HepG2 (cell line): ENCODE results near the gene NEMF. TPM values are rescaled to one million over a fixed set of nuclear protein-coding genes. Genes with fewer than 3 reads are reported as not detected.

Experiments
- CEBPG ChIP-seq: IDR thresholded peaks from 2 replicates; pipeline ENCODE4 v1.6.1; 2016
- FOXO1 ChIP-seq: sonication (generic); formaldehyde crosslinking; IDR thresholded peaks from 2 replicates; pipeline ENCODE4 v1.4.0; 2020; ENCODE audit warnings: missing genetic modification reagents
- HCFC1 ChIP-seq: fragments of 150-350 bp; IDR thresholded peaks from 2 replicates; pipeline ENCODE4 v1.6.1; 2014; ENCODE audit warnings: low read depth, low read length
- HOXA3 ChIP-seq: sonication (generic); formaldehyde crosslinking; IDR thresholded peaks from 2 replicates; pipeline ENCODE4 v1.5.0; 2020; ENCODE audit warnings: missing genetic modification reagents
- MXD4 ChIP-seq: IDR thresholded peaks from 2 replicates; pipeline ENCODE4 v1.6.1; 2016; ENCODE audit warnings: mild to moderate bottlenecking, missing biosample characterization, missing genetic modification reagents
- PHB2 ChIP-seq: fragments of 450-650 bp; IDR thresholded peaks from 2 replicates; pipeline ENCODE4 v1.6.1; 2018; ENCODE audit not compliant: partially characterized antibody
- REPIN1 ChIP-seq: sonication (generic); formaldehyde crosslinking; IDR thresholded peaks from 2 replicates; pipeline ENCODE4 v1.8.0; 2022; ENCODE audit warnings: missing genetic modification reagents, low read depth, mild to moderate bottlenecking, borderline replicate concordance
- SNAPC2 ChIP-seq: sonication (generic); formaldehyde crosslinking; IDR thresholded peaks from 2 replicates; pipeline ENCODE4 v1.8.1; 2022; ENCODE audit warnings: mild to moderate bottlenecking, missing genetic modification reagents
- SRSF1 ChIP-seq: fragments of 200-400 bp; formaldehyde crosslinking; optimal IDR thresholded peaks from 2 replicates; pipeline ENCODE3; 2017; ENCODE audit warnings: mild to moderate bottlenecking, low read depth, low read length, moderate library complexity
- XRCC5 ChIP-seq: fragments of 200-400 bp; formaldehyde crosslinking; optimal IDR thresholded peaks from 2 replicates; pipeline ENCODE3; 2017; ENCODE audit warnings: mild to moderate bottlenecking, low read length
- ZNF253 ChIP-seq: sonication (generic); formaldehyde crosslinking; IDR thresholded peaks from 2 replicates; pipeline ENCODE4 v1.8.0; 2022; ENCODE audit warnings: mild to moderate bottlenecking, missing genetic modification reagents, borderline replicate concordance
- ZNF510 ChIP-seq: sonication (generic); formaldehyde crosslinking; IDR thresholded peaks from 2 replicates; pipeline ENCODE4 v1.4.0; 2020; ENCODE audit warnings: low read depth, mild to moderate bottlenecking, missing genetic modification reagents
- ZNF614 ChIP-seq: IDR thresholded peaks from 2 replicates; pipeline ENCODE4 v1.6.1; 2018; ENCODE audit warnings: missing biosample characterization, missing genetic modification reagents, inconsistent platforms, borderline replicate concordance
- ZNF709 ChIP-seq: sonication (generic); formaldehyde crosslinking; IDR thresholded peaks from 2 replicates; pipeline ENCODE4 v1.5.0; 2020; ENCODE audit warnings: mild to moderate bottlenecking, missing genetic modification reagents
- ZNF777 ChIP-seq: sonication (generic); formaldehyde crosslinking; IDR thresholded peaks from 2 replicates; pipeline ENCODE4 v1.4.0; 2020; ENCODE audit warnings: missing genetic modification reagents
- polyA plus RNA-seq, 8 experiments: library from polyadenylated mRNA; depleted of rRNA in 3 of 8; stranded (reverse) in 7 of 8; unstranded in 1 of 8; fragments of >200 nt; fragmentation: Illumina TruSeq in 4 of 8; extraction: Trizol in 4 of 8; gene quantifications; 2 replicates each; pipeline versions ENCODE4 v1.2.1 to v1.2.3, GENCODE V29; 2011 to 2016; ENCODE audit warnings: low read depth in 4 of 8, missing spikeins in 1 of 8, mixed read lengths in 1 of 8; ENCODE audit not compliant: insufficient read depth in 1 of 8
- total RNA-seq, 5 experiments: library from RNA; depleted of rRNA; stranded (reverse); fragments of >200 nt; fragmentation: Illumina TruSeq; extraction: Trizol; gene quantifications; 2 replicates each; pipeline ENCODE4 v1.2.3, GENCODE V29; 2016; ENCODE audit warnings: low read depth in 1 of 5
- TF ChIP-seq, protein P1 (sequence below): sonication (generic); formaldehyde crosslinking; IDR thresholded peaks from 2 replicates; pipeline ENCODE4 v1.9.0; 2021; ENCODE audit warnings: missing genetic modification reagents, mild to moderate bottlenecking, borderline replicate concordance
- TF ChIP-seq, protein P2 (sequence below): sonication (generic); formaldehyde crosslinking; IDR thresholded peaks from 2 replicates; pipeline ENCODE4 v1.8.1; 2023; ENCODE audit warnings: missing genetic modification reagents, inconsistent platforms, borderline replicate concordance
- TF ChIP-seq, protein P3 (sequence below): sonication (generic); formaldehyde crosslinking; IDR thresholded peaks from 2 replicates; pipeline ENCODE4 v1.5.0; 2020; ENCODE audit warnings: missing genetic modification reagents, mild to moderate bottlenecking, borderline replicate concordance
- TF ChIP-seq, protein P4 (sequence below), 2 experiments: sonication (generic) in 1 of 2; formaldehyde crosslinking in 1 of 2; IDR thresholded peaks; 2 replicates each; pipeline versions ENCODE4 v1.4.0 to v1.6.1; 2018 to 2020; ENCODE audit warnings: missing genetic modification reagents in 2 of 2, borderline replicate concordance in 1 of 2, low read depth in 1 of 2, mild to moderate bottlenecking in 1 of 2, missing biosample characterization in 1 of 2
- TF ChIP-seq, protein P5 (sequence below): sonication (generic); formaldehyde crosslinking; conservative IDR thresholded peaks from 2 replicates; pipeline ENCODE4 v1.4.0; 2020; ENCODE audit warnings: missing genetic modification reagents
- TF ChIP-seq, protein P6 (sequence below): sonication (generic); formaldehyde crosslinking; conservative IDR thresholded peaks from 2 replicates; pipeline ENCODE4 v1.8.1; 2023; ENCODE audit warnings: missing genetic modification reagents

Gene NEMF
- total and polyA plus RNA-seq, 2 of the 13 experiments (the other 11 are each of a cell fraction or from before 2014, with no cell fraction given), result 21.3 to 57.9 TPM

DNA sequence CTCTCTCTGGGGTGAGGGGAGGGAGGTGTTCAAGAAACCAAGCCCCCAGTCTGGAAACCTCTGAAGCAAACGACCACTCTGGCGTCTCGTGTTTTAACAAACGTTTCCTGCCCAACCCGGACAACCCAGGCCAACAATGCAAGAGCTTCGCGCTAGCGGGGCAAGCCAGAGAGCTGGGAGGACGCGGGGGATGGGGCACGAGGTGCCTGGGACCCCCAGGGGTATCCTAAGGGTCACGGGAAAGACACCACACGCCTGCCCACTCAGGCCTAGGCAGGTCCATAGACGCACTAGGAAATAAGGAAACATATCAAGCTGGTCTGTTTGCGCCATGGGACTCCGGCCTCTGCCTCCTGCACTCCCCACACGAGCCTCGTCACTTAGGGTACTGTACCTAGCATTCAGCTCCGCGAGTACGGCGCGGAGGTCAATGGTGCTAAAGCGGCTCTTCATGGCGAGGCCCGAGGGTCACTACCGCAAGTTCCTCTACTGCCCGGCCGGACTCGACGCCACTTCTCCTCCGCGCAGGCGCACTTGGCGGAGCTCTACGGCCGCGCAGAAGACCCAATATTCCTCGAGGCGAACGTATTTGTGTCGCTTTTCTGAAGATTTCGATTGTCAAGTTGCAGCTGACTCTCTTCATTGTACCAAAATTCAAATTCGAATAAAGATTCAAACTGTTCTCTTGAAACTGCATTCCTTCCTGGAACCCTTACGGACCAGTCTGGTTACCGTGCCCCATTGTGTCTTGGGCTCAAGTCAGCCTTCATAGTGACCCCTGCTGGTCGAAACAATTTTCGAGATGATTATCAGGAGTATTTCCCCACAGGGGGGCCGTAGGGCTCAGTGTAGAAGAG lies at the start of gene NEMF (continued):
- TF ChIP-seq, protein P1, sequence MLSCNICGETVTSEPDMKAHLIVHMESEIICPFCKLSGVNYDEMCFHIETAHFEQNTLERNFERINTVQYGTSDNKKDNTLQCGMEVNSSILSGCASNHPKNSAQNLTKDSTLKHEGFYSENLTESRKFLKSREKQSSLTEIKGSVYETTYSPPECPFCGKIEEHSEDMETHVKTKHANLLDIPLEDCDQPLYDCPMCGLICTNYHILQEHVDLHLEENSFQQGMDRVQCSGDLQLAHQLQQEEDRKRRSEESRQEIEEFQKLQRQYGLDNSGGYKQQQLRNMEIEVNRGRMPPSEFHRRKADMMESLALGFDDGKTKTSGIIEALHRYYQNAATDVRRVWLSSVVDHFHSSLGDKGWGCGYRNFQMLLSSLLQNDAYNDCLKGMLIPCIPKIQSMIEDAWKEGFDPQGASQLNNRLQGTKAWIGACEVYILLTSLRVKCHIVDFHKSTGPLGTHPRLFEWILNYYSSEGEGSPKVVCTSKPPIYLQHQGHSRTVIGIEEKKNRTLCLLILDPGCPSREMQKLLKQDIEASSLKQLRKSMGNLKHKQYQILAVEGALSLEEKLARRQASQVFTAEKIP (CRISPR knock-in tag), result no peak
- TF ChIP-seq CEBPG (CRISPR knock-in tag), result no peak
- TF ChIP-seq ZNF253, result no peak
- TF ChIP-seq, protein P2, sequence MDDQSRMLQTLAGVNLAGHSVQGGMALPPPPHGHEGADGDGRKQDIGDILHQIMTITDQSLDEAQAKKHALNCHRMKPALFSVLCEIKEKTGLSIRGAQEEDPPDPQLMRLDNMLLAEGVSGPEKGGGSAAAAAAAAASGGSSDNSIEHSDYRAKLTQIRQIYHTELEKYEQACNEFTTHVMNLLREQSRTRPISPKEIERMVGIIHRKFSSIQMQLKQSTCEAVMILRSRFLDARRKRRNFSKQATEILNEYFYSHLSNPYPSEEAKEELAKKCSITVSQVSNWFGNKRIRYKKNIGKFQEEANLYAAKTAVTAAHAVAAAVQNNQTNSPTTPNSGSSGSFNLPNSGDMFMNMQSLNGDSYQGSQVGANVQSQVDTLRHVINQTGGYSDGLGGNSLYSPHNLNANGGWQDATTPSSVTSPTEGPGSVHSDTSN (CRISPR knock-in tag), result no peak
- TF ChIP-seq XRCC5, result no peak
- TF ChIP-seq, protein P3, sequence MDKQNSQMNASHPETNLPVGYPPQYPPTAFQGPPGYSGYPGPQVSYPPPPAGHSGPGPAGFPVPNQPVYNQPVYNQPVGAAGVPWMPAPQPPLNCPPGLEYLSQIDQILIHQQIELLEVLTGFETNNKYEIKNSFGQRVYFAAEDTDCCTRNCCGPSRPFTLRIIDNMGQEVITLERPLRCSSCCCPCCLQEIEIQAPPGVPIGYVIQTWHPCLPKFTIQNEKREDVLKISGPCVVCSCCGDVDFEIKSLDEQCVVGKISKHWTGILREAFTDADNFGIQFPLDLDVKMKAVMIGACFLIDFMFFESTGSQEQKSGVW (CRISPR knock-in tag), result 0 out of 2 replicates have a peak, but pooled peaks have one; percentile 40
- TF ChIP-seq ZNF777, result peak; percentile 92
- peak; percentile 43; the same call in 1 of the 2 replicates for TF ChIP-seq HCFC1
- TF ChIP-seq ZNF709 (CRISPR knock-in tag), result peak; percentile 87; the same call in 1 of the 2 replicates
- TF ChIP-seq HOXA3 (CRISPR knock-in tag), result peak; percentile 48; the same call in 1 of the 2 replicates
- TF ChIP-seq, protein P4, sequence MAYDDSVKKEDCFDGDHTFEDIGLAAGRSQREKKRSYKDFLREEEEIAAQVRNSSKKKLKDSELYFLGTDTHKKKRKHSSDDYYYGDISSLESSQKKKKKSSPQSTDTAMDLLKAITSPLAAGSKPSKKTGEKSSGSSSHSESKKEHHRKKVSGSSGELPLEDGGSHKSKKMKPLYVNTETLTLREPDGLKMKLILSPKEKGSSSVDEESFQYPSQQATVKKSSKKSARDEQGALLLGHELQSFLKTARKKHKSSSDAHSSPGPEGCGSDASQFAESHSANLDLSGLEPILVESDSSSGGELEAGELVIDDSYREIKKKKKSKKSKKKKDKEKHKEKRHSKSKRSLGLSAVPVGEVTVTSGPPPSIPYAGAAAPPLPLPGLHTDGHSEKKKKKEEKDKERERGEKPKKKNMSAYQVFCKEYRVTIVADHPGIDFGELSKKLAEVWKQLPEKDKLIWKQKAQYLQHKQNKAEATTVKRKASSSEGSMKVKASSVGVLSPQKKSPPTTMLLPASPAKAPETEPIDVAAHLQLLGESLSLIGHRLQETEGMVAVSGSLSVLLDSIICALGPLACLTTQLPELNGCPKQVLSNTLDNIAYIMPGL (CRISPR knock-in tag; IDR thresholded peaks at IDR 0.05; ENCODE audit: borderline replicate concordance in 1 of 2, low read depth in 1 of 2), result peak; percentile 92 to 93
- peak; percentile 71; the same call in 1 of the 2 replicates for TF ChIP-seq MXD4 (CRISPR knock-in tag)
- no peak for TF ChIP-seq SRSF1
- peak; percentile 67; the same call in 1 of the 2 replicates for TF ChIP-seq REPIN1 (CRISPR knock-in tag)
- TF ChIP-seq, protein P5, sequence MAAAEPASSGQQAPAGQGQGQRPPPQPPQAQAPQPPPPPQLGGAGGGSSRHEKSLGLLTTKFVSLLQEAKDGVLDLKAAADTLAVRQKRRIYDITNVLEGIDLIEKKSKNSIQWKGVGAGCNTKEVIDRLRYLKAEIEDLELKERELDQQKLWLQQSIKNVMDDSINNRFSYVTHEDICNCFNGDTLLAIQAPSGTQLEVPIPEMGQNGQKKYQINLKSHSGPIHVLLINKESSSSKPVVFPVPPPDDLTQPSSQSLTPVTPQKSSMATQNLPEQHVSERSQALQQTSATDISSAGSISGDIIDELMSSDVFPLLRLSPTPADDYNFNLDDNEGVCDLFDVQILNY, result no peak; the same call in 1 of the 2 replicates
- TF ChIP-seq SNAPC2 (CRISPR knock-in tag), result peak; percentile 54; the same call in 1 of the 2 replicates
- no peak for TF ChIP-seq ZNF510
- TF ChIP-seq ZNF614, result peak; percentile 49; the same call in 1 of the 2 replicates
- TF ChIP-seq PHB2, result no peak
- TF ChIP-seq, protein P6, sequence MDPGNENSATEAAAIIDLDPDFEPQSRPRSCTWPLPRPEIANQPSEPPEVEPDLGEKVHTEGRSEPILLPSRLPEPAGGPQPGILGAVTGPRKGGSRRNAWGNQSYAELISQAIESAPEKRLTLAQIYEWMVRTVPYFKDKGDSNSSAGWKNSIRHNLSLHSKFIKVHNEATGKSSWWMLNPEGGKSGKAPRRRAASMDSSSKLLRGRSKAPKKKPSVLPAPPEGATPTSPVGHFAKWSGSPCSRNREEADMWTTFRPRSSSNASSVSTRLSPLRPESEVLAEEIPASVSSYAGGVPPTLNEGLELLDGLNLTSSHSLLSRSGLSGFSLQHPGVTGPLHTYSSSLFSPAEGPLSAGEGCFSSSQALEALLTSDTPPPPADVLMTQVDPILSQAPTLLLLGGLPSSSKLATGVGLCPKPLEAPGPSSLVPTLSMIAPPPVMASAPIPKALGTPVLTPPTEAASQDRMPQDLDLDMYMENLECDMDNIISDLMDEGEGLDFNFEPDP (CRISPR knock-in tag), result no peak
- TF ChIP-seq FOXO1 (CRISPR knock-in tag), result no peak
